Measurements from ENCODE around the gene CAPN8.
"Not testable (repeated sequence)": the region's sequence is repeated elsewhere in the genome, so short reads cannot be mapped to it uniquely, and the experiment has no call there.

The CAPN8 gene

GRCh38 chr1:223524930-223525451 lies 140.5 kb downstream of the CAPN8 start:
- no peak for DNase-seq

GRCh38 chr1:223521150-223521549 lies 144.4 kb downstream of the CAPN8 start:
- DNase-seq, result no peak

- DNase-seq, result no peak
These were observed 145.3 kb downstream of the CAPN8 start for GRCh38 chr1:223520200-223520599.

- DNase-seq, result no peak
These were observed 146.4 kb downstream of the CAPN8 start for GRCh38 chr1:223519116-223519515.

GRCh38 chr1:223518553-223518952 lies 146.9 kb downstream of the CAPN8 start:
- not testable (repeated sequence) for DNase-seq

- no peak for DNase-seq
These were observed 149.6 kb downstream of the CAPN8 start for GRCh38 chr1:223515926-223516325.

- no peak for DNase-seq
These were observed 150.1 kb downstream of the CAPN8 start for GRCh38 chr1:223515421-223515820.

- DNase-seq, result no peak
These were observed 150.9 kb downstream of the CAPN8 start for GRCh38 chr1:223514644-223515043.

- DNase-seq, result no peak
These were observed 152.2 kb downstream of the CAPN8 start for GRCh38 chr1:223513309-223513708.

- no peak for DNase-seq
These were observed 153.4 kb downstream of the CAPN8 start for GRCh38 chr1:223512057-223512456.

- no peak for DNase-seq
These were observed 156.7 kb downstream of the CAPN8 start for GRCh38 chr1:223508796-223509195.

- no peak for DNase-seq
These were observed 160.8 kb downstream of the CAPN8 start for GRCh38 chr1:223504741-223505140.

- DNase-seq, result no peak
These were observed 162.2 kb downstream of the CAPN8 start for GRCh38 chr1:223503348-223503747.

- DNase-seq, result no peak
These were observed 164.7 kb downstream of the CAPN8 start for GRCh38 chr1:223500560-223501425.

- no peak for DNase-seq
These were observed 168.6 kb downstream of the CAPN8 start for GRCh38 chr1:223496883-223497282.

- no peak for DNase-seq
These were observed 170.4 kb downstream of the CAPN8 start for GRCh38 chr1:223494926-223495645.

- no peak for DNase-seq
These were observed 173.5 kb downstream of the CAPN8 start for GRCh38 chr1:223492044-223492443.
